Activated CD4-positive, alpha-beta T cell treated with anti-CD3 and anti-CD28 coated beads, Interleukin-2, amount 50 U/mL, for 16 hours (primary cell): ENCODE data around the gene ZBTB44.
"Not testable (repeated sequence)": the region's sequence is repeated elsewhere in the genome, so short reads cannot be mapped to it uniquely, and the experiment has no call there.

Experiments
- DNase-seq: peaks from one replicate; pipeline ENCODE4 v3.0.0-alpha.2; 2020

The ZBTB44 gene

GRCh38 chr11:130310622-130311021 lies 4.1 kb downstream of the ZBTB44 start:
- no peak for DNase-seq

DNA sequence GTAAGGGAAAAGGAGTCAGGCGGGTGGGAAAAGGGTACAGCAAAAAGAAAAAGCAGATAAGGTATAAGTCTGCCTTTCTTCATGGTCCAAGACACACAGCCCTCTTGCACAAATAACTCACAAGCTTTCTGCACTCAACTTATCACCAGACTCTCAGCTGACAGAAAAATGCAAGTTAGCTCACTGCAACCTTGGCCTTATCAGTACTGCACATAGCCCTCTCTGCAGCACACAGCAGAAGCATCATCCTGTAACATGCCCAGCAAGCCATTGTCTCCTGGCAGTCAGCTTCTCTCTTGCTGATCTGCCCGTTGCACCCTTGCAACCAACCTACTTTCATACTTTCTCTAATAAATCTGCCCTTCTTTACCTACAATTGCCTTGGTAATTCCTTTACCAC lies 5.8 kb downstream of the ZBTB44 start:
- no peak for DNase-seq

GRCh38 chr11:130308059-130308458 lies 6.7 kb downstream of the ZBTB44 start:
- DNase-seq, result no peak

- peak; percentile 31 for DNase-seq
These were observed 10.1 kb downstream of the ZBTB44 start for GRCh38 chr11:130304651-130305050.

- DNase-seq, result no peak
These were observed 13.7 kb downstream of the ZBTB44 start for GRCh38 chr11:130301002-130301401.

DNA sequence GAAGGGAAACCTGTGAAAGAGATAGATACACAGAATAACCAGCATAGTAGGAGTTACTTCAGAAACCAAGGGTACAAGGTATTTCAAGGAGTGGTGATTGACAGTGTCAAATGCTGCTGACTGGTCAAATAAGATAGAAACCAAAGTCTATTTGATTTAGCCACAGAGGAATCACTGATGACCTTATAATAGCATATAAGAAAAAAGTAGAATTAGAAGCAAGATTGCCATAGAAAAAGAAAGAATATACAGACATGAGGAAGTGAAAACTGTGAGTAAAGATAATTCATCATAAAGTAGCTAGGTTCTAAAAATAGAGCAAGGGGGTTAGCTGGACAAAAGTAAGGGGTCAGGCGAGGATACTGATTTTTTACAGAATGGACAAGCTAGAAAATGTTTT lies 14.2 kb downstream of the ZBTB44 start:
- DNase-seq, result no peak

DNA sequence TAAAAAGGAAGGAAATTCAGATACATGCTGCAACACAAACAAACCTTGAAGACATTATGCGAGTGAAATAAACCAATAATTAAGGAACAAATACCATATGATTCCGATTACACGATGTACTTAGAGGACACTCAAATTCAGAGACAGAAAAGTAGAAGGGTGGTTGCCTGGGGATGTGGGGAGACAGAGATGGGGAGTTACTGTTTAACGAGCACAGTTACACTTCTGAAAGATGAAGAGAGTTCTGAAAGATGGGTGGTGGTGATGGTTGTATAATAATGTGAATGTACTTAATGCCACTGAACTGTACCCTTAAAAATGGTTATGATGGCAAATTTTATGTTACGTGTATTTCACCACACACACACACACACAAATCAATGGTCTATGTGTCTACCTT lies 14.7 kb downstream of the ZBTB44 start:
- DNase-seq, result no peak

DNA sequence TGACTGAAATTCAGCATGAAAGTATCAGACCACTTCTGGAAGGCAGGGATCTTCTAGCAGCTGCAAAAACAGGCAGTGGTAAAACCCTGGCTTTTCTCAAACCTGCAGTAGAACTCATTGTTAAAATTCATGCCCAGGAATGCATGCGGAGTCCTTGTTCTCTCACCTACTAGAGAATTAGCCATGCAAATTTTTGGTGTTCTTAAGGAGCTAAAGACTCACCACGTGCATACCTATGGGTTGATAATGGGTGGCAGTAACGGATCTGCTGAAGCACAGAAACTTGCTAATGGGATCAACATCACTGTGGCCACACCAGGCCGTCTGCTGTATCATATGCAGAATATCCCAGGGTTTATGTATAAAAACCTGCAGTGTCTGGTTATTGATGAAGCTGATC lies 19.1 kb downstream of the ZBTB44 start:
- DNase-seq, result no peak

- DNase-seq, result no peak
These were observed 32.6 kb downstream of the ZBTB44 start for GRCh38 chr11:130282111-130282510.

- DNase-seq, result not testable (repeated sequence)
These were observed 33.4 kb downstream of the ZBTB44 start for GRCh38 chr11:130281341-130281740.

DNA sequence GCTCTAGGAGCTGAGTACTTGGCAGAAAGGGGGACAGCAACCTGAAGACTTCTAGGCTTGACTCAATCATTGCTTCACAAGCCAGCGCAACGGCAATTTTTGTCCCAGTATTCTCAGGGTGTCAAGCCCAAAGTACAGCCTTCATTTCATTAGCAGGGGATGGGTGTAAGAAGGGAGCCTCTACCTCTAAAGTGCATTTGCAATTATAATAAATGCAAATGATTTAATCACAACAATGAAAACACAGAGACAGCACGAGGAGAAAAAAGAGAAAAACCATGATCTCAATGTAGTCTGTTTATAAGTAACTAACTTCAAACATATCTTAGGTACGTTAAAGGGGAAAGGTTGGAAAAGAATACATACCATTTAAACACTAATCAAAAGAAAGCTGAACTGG lies 34.7 kb downstream of the ZBTB44 start:
- DNase-seq, result no peak

- peak; percentile 7 for DNase-seq
These were observed 36.0 kb downstream of the ZBTB44 start for GRCh38 chr11:130278745-130279144.

DNA sequence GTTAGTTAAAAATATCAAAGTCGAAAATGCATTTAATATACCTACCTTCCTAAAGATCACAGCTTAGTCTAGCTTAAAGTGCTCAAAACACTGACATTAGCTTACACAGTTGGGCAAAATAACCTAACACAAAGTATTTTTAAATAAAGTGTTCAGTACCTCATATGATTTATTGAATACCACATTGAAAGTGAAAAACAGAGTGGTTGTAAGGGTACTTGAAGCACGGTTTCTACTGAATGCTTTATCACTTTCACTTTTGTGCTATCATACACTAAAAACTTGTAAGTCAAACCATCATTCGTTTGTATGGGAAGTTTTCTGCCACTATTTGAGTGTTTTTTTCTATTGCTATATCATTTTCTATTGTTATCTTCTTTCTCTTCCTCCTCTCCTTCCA lies 36.6 kb downstream of the ZBTB44 start:
- DNase-seq, result peak; percentile 24

- DNase-seq, result no peak
These were observed 42.4 kb downstream of the ZBTB44 start for GRCh38 chr11:130272336-130272735.

- no peak for DNase-seq
These were observed 45.3 kb downstream of the ZBTB44 start for GRCh38 chr11:130269326-130269943.

DNA sequence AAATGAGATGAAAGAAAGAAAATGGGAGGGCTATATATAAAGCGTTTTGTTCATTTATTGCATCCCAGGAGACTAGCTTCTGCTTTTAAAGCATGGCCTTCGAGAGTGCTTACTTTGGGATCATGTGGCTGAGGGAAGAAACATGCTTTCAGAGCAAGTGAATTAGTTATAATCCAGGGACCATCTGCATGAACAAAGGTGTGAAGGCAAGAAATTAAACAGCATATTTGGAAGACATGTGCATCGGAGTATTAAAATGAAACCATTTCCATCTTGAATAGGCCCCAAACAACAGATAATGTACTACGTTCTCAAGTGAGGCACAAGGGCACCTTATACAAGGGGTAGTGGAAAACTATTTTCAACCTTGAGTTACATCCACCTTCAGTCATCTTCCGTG lies 51.4 kb downstream of the ZBTB44 start:
- DNase-seq, result no peak

- DNase-seq, result no peak
These were observed 52.3 kb downstream of the ZBTB44 start for GRCh38 chr11:130262424-130262823.

DNA sequence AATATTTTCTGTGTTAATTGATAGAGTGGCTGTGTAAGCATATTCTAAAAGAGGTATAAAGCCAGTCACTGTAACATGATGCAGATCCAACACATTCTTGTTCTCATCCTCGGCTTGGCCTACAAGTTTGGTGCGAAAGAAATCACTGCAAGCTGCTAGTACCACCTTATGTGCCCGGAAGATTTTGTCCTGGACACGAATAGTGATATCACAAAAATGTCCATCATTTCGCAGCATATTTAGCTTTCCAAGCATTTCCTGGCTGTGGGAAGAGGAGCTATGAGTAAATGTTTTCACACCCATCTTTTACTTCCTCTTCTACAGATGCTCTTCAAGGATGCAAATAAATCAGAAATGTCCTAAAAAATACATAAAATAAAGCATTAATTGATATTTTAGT lies 53.1 kb downstream of the ZBTB44 start:
- DNase-seq, result no peak

DNA sequence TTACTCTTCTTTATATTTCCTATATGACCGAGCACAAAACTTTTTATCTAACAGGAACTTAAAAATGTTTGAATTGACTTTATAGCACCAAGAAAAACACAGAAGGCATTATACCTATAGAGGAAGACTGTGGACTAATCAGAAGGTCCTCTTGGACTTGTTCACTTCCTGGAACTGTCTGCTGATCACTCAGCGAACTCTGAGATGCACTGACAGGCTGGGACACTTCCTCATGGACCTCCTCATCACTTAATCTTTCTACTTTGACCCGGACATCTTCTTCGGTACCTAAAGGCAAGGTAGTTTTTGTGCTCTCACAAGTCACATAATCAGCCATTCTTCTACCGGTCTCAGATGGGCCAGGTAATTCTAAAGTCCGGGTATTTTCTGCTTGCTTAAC lies 54.0 kb downstream of the ZBTB44 start:
- no peak for DNase-seq

GRCh38 chr11:130260080-130260627 lies 54.6 kb downstream of the ZBTB44 start:
- DNase-seq, result no peak

DNA sequence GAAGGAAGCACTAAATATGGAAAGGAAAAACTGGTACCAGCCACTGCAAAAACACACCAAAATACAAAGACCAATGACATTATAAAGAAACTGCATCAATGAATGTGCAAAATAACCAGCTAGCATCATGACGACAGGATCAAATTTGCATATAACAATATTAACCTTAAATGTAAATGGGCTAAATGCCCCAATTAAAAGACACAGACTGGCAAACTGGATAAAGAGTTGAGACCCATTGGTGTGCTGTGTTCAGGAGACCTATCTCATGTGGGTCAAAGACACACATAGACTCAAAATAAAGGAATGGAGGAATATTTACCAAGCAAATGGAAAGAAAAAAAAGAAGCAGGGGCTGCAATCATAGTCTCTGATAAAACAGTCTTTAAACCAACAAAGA lies 63.0 kb downstream of the ZBTB44 start:
- not testable (repeated sequence) for DNase-seq

DNA sequence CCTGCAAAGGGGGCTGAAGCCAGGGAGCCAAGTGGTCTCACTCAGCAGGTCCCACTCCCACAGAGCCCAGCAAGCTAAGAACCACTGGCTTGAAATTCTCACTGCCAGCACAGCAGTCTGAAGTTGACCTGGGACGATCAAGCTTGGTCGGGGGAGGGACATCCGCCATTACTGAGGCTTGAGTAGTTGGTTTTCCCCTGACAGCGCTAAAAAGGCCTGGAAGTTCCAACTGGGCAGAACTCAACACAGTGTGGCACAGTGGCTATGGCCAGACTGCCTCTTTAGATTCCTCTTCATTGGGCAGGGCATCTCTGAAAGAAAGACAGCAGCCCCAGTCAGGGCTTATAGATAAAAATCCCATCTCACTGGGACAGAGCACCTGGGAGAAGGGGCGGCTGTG lies 64.8 kb downstream of the ZBTB44 start:
- not testable (repeated sequence) for DNase-seq

DNA sequence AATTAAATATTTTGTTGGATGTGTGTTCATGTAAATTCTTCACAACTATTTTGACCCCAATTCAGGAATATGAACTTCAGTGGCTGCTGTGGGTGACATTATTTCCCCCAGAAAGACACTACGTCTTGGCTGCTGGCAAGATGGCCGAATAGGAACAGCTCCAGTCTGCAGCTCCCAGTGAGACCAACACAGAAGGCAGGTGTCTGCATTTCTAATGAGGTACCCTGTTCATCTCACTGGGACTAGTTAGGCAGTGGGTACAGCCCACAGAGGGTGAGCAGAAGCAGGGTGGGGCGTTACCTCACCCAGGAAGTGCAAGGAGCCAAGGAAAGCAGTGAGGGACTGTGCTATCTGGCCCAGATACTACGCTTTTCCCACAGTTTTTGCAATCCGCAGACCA lies 65.3 kb downstream of the ZBTB44 start:
- DNase-seq, result no peak

DNA sequence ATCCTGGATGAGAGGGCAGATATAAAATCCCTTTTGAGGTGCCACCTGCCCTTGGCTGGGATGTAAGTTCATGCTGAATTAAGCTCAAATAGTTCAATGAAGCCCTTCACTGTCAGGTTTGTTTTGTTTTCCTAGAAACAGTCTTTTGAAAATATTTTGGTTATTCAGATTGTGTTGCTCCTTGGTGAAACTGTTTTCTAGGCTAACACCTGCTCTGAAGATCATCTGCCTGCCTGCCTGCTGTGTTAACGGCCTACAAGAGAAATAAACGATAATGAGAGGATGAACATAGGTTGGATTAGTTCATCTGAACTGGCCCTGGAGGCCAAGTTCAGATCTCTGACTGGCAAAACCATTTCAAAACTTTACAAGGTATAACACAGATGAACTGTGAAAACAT lies 67.4 kb downstream of the ZBTB44 start:
- no peak for DNase-seq

GRCh38 chr11:130246738-130247137 lies 68.0 kb downstream of the ZBTB44 start:
- peak; percentile 7 for DNase-seq
